Immature natural killer cell (primary cell): ENCODE data around the gene LRMDA. TPM values are rescaled to one million over a fixed set of nuclear protein-coding genes. Genes with fewer than 3 reads are reported as not detected.

Experiments used
- DNase-seq, 3 donors: peaks; one replicate each; pipeline ENCODE4 v3.0.0; 2022; ENCODE audit warnings: mixed read lengths in 1 of 3
- H3K27ac Mint-ChIP-seq, 6 donors: one replicate each; pipeline ENCODE4 v1.8.0; 2020; ENCODE audit warnings: mixed read lengths in 6 of 6, mild to moderate bottlenecking in 5 of 6, inconsistent platforms in 4 of 6, moderate library complexity in 3 of 6
- H3K27me3 Mint-ChIP-seq, 3 donors: one replicate each; pipeline ENCODE4 v1.8.0; 2020 to 2021; ENCODE audit warnings: low read depth in 3 of 3, mild to moderate bottlenecking in 3 of 3, mixed read lengths in 3 of 3, moderate library complexity in 3 of 3, inconsistent platforms in 1 of 3
- H3K36me3 Mint-ChIP-seq, 3 donors: one replicate each; pipeline ENCODE4 v1.8.0; 2020; ENCODE audit warnings: mixed read lengths in 3 of 3, inconsistent platforms in 2 of 3, mild to moderate bottlenecking in 2 of 3
- H3K4me1 Mint-ChIP-seq, 2 donors: one replicate each; pipeline ENCODE4 v1.8.0; 2020; ENCODE audit warnings: inconsistent platforms in 2 of 2, mild to moderate bottlenecking in 2 of 2, mixed read lengths in 2 of 2, moderate library complexity in 1 of 2
- H3K4me3 Mint-ChIP-seq, 5 donors: one replicate each; pipeline ENCODE4 v1.8.0; 2020; ENCODE audit warnings: mild to moderate bottlenecking in 5 of 5, mixed read lengths in 5 of 5, inconsistent platforms in 3 of 5, moderate library complexity in 3 of 5
- H3K9me3 Mint-ChIP-seq, 6 donors: one replicate each; pipeline ENCODE4 v1.8.0; 2020; ENCODE audit warnings: mild to moderate bottlenecking in 6 of 6, mixed read lengths in 6 of 6, inconsistent platforms in 4 of 6, moderate library complexity in 3 of 6
- polyA plus RNA-seq, 3 donors: library from polyadenylated mRNA; unstranded; fragments of 300-500 nt; fragmentation: Illumina TruSeq; gene quantifications; one replicate each; pipeline ENCODE4 v1.2.3, GENCODE V29; 2021

Gene LRMDA
- polyA plus RNA-seq, 3 donors from 2014 or later: 1.7 to 14.2 (median 2.3) TPM

DNA sequence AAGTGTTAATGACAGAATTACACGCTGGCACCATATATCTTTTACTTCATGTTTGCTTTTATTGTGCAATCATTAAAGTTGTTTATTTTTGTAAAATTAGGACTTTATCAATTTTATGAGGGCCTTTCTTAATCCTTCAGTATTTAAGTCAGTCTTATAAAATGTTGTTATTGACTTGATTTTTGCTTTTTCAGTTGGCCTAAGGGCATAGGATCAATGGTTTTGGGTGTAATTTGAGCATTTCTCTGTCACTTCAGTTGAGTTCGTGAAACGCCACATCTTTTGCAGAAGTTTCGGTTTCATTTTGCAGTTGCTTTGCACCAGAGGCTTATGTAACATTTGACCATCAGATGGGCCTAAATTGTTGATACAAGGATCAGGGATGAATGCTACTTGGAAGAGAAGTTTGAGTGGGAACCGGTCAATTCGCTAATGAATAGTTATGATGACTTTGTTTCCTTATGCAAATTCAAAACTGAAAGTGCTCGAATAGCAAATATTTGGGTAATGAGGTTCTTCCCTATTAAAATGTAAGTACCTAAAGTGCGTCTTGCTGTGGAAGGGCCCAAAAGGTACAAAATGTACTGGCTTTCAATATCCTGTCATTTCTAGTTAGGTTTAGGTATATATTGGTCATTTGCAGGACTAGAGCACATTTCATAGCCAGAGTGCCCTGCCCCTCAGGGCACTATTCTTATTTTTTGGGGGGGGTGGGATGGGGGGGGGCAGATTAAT is 340.9 kb downstream of the LRMDA start:
- peaks cover 0 to 3% (median 0%) of the 10 kb centered on the region in 3 donors for H3K36me3 Mint-ChIP-seq
- H3K27me3 Mint-ChIP-seq: peaks cover 0 to 7% (median 0%) of the 10 kb centered on the region in 3 donors
- H3K9me3 Mint-ChIP-seq: peaks cover 0 to 3% (median 0%) of the 10 kb centered on the region in 6 donors
- H3K4me3 Mint-ChIP-seq: peak overlapping the region; percentile 79 to 94 (median 87)
- peak; percentile 22 to 31 (median 31) for DNase-seq
- H3K4me1 Mint-ChIP-seq: peaks cover 25 to 31% of the 10 kb centered on the region in 2 donors
- H3K27ac Mint-ChIP-seq: peak overlapping the region; percentile 56 to 93 (median 84)

DNA sequence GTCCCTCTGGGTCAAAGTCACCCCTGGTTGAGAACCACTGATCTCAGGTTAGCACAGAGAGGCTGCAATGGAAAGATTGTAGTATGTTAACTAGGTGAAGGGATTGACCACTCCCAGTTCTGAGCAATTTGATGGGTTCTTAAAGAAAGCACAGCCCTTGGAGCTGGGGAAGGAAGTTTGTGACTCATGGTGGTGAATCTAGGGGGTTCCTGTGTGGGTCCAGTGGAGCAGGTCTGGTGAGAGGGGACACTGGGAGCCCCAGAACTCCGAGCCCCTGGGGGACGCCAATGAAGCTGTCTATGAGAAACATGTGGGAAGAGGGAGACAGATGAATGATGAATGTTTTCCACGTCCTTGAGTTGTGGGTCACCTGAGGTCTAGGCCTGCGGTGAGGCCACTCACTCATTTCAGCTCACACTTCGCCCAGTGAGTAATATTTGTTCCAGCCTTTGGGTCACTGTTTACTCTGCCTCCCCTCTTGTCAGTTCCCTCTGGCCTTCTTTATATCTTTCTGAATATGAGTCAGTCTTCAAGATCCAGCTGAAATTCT is 341.9 kb downstream of the LRMDA start:
- DNase-seq: no peak
- Mint-ChIP-seq H3K4me1 (peaks cover 25 to 31% of the 10 kb centered on the region in 2 donors), H3K27me3 (peaks cover 0 to 7% (median 0%) of the 10 kb centered on the region in 3 donors), H3K27ac (peak overlapping the region in 5 of 6 donors; percentile 3 to 82 (median 70)), H3K36me3 (peaks cover 0 to 3% (median 0%) of the 10 kb centered on the region in 3 donors), H3K9me3 (peaks cover 0 to 3% (median 0%) of the 10 kb centered on the region in 6 donors), H3K4me3 (peak overlapping the region in 4 of 5 donors; percentile 43 to 77 (median 56))

DNA sequence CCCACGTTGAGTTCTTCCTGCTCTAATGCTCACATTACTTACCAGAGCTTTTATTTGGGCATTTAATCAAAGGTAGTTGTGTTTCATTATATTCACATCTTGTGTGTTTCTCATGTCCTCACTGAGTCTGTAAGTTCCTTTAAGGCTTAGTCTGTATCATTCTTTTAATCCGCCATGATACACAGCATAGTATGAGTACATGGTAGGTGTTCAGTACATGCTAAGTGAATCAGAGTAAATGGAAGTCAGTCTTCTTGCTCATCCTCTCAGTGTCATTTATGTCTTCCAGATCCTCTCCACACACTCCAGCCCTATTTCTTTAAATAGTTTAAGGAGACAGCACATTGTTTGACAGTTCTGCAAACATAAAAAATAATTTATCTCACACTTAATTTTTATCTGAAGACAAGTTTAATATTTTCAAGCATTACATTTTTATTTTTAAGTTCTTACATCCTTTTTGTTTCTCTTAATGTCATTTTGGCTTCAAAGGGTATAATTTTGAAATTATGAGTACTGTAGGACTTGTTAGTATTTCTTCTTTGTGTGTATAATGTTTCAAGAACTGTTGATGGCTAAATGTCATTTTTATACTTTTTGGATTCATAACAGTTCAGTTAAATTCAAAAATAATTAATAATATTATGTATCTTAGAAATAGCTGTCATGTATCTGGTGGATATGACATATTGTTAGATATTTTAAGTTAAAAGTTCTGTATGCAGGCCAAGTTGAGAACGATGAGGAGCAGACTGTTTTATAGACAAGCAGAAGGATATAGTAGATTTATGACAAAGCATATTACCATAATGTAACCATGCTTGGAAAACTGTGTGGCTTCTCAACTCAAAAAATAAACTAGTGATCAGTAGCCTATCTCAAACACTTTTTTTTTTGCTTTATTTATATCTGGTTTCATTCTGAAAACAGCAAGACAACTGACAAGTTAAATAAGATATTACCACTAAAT is 342.7 kb downstream of the LRMDA start:
- peaks cover 0 to 7% (median 4%) of the 10 kb centered on the region in 3 donors for H3K27me3 Mint-ChIP-seq
- peak overlapping the region in 5 of 6 donors; percentile 3 to 73 (median 37) for H3K27ac Mint-ChIP-seq
- no peak for DNase-seq
- H3K4me1 Mint-ChIP-seq: peaks cover 25 to 31% of the 10 kb centered on the region in 2 donors
- peaks cover 0 to 3% (median 0%) of the 10 kb centered on the region in 3 donors for H3K36me3 Mint-ChIP-seq
- H3K4me3 Mint-ChIP-seq: peak overlapping the region in 3 of 5 donors; percentile 43 to 77 (median 58)
- H3K9me3 Mint-ChIP-seq: peaks cover 0 to 3% (median 0%) of the 10 kb centered on the region in 6 donors

DNA sequence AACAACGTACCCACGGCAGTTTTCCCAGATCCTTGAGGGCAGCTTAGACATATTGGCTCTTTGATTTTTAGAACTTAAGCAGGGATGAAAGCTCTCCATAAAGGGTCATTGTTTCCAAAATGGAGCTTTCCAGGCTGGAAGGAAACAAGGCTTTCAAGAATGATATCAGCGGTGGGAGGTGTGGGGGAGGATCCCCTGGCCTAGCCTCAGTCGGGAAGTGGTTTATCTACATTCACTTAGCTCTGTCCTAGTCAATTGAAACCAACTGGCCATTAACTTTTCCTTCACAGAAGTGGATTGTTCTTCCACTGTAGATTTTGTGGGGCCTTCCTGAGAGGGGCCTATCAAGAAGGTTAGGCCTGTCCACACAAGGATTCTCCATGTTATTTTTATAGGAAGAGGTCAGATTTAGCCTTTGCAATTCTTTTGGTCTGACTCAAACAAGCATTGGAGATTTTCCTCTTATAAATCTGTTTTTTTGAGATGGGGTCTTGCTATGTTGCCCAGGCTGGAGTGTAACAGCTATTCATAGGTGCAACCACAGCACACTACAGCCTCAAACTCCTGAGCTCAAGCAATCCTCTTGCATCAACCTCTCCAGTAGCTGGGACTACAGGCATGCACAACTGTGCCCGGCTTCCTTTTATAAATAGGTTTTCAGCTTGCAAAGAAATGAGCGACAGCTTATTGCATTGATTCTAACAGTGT is 343.5 kb downstream of the LRMDA start:
- peaks cover 0 to 7% (median 4%) of the 10 kb centered on the region in 3 donors for H3K27me3 Mint-ChIP-seq
- peaks cover 0 to 3% (median 0%) of the 10 kb centered on the region in 3 donors for H3K36me3 Mint-ChIP-seq
- H3K27ac Mint-ChIP-seq: no peak overlapping the region

DNA sequence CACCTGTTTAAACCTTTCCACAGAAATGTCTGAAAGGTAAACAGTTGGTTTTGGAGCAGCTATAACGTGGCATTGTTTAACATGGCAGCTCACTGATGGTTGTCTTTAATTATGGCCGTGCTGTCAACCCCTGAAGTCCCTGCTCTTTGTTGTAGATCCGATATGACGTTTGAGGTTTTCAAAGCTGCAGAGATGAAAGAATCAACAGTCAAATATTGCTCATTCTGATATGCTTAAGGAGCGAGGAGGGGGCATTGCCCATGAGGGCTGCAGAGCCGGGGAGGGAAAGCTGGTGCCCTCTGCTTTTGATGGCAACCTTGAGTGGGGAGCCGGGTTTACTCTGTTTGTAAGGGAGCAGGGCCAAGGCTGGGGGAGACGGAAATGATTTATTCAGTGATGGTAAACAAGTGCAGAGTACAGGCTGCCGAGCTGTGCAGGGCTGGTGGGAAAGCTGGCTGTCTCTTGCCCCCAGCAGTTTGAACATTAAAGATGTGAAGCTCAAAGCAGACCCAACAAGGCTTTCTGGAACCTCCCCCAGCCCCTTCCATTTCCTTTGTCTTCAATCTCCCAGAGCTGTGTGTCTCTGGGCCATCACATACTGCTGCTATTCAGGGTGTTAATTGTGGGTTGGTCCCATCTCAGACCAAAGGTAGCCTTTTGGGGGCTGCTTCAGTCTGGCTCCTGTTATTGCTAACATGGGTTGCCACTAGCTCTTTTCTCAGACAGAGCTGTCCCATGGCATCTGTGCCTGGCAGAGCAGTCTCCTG is 345.5 kb downstream of the LRMDA start:
- DNase-seq: no peak
- H3K9me3 Mint-ChIP-seq: no peaks in the 10 kb centered on the region
- H3K36me3 Mint-ChIP-seq: no peaks in the 10 kb centered on the region
- peaks cover 0 to 7% (median 6%) of the 10 kb centered on the region in 3 donors for H3K27me3 Mint-ChIP-seq
- H3K4me3 Mint-ChIP-seq: no peak overlapping the region
- peaks cover 12 to 22% of the 10 kb centered on the region in 2 donors for H3K4me1 Mint-ChIP-seq
- no peak overlapping the region for H3K27ac Mint-ChIP-seq

More for the DNA sequence above, 343.5 kb downstream of the LRMDA start:
- Mint-ChIP-seq H3K4me3 (no peak overlapping the region), H3K4me1 (peaks cover 25 to 31% of the 10 kb centered on the region in 2 donors), H3K9me3 (peaks cover 0 to 3% (median 0%) of the 10 kb centered on the region in 6 donors)
- DNase-seq: no peak

DNA sequence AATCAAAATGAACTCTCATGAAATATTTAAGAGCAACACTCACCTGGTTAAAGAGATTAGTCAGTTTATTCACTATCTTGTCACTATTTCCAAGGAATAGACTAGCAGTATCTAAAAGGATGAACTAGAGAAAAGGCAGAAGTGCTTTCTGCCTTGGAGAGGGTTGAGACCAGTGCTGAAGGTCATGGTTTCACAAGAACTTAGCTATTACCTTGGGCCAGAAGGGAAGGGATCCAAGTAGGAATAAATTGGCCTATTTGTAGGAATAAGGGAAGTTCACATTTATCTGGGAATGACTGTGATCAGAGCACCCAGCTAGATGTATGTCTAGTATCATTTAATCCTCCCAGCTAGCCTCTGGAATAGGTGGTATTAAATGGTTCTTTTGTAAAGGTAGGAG is 347.2 kb downstream of the LRMDA start:
- DNase-seq: no peak
- Mint-ChIP-seq H3K4me3 (no peak overlapping the region), H3K4me1 (peaks cover 1 to 5% of the 10 kb centered on the region in 2 donors), H3K27me3 (peaks cover 1 to 7% (median 6%) of the 10 kb centered on the region in 3 donors), H3K9me3 (no peaks in the 10 kb centered on the region), H3K36me3 (no peaks in the 10 kb centered on the region), H3K27ac (no peak overlapping the region)

DNA sequence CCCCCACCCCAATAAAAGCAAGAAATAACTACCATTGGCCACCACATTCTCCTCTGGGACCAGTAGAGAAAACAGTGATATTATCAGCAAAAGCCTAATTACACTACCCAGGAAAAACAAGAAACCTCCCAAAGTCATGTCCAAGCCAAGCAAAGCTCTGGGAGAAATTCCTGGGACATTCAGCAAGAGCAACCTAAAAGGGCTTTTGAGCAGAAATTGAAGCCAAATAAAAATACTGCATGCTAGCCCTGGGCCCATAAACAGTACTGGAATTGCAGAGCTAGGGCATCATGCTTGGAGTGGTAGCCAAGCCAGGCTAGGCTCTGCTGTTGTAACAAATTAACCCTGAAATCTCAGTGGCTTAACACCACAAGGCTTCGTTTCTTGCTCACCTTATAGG is 347.9 kb downstream of the LRMDA start:
- peaks cover 1 to 6% (median 5%) of the 10 kb centered on the region in 3 donors for H3K27me3 Mint-ChIP-seq
- no peak overlapping the region for H3K27ac Mint-ChIP-seq
- no peaks in the 10 kb centered on the region for H3K4me1 Mint-ChIP-seq
- H3K9me3 Mint-ChIP-seq: no peaks in the 10 kb centered on the region
- no peak for DNase-seq
- no peaks in the 10 kb centered on the region for H3K36me3 Mint-ChIP-seq
- H3K4me3 Mint-ChIP-seq: no peak overlapping the region

DNA sequence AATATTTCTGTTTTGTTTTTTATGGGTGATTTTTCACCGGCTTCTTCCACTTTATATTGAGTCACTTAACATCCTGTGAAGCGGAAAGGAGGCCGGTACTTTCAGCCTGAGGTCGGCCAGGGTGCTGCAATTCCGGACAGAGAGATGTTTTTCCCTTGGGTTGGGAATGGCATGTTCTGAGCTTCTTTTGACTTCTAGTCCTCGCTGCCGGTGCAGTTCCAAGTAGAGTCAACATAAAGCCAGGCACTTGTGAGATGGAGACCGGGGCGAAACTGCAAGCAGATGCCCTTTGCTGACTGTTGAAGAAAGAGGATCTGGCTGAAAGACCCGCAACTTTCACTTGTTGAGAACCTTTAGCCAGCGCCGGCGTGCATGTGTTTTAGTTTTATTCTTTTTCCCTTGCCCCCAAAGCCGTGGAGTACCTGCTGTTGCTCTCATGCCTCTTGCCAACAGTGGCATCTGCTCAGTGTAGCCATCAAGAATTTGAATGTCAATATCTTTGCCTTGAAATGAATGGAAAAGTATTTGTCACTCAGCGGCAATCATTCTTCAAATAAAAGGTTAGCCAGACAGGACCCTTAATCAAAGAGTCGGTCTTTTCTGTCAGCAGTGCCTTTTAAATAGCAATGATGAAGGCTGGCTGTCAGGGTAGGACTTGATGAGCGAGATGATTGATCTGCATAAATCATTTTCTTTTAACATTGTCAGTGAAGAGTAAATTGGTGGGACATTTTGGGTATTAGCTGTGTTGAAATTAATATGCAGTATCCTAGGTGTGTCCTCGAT is 351.2 kb downstream of the LRMDA start:
- Mint-ChIP-seq H3K36me3 (no peaks in the 10 kb centered on the region), H3K4me3 (no peak overlapping the region), H3K27ac (no peak overlapping the region), H3K27me3 (peaks cover 0 to 9% (median 1%) of the 10 kb centered on the region in 3 donors), H3K4me1 (no peaks in the 10 kb centered on the region), H3K9me3 (no peaks in the 10 kb centered on the region)
- DNase-seq: no peak

DNA sequence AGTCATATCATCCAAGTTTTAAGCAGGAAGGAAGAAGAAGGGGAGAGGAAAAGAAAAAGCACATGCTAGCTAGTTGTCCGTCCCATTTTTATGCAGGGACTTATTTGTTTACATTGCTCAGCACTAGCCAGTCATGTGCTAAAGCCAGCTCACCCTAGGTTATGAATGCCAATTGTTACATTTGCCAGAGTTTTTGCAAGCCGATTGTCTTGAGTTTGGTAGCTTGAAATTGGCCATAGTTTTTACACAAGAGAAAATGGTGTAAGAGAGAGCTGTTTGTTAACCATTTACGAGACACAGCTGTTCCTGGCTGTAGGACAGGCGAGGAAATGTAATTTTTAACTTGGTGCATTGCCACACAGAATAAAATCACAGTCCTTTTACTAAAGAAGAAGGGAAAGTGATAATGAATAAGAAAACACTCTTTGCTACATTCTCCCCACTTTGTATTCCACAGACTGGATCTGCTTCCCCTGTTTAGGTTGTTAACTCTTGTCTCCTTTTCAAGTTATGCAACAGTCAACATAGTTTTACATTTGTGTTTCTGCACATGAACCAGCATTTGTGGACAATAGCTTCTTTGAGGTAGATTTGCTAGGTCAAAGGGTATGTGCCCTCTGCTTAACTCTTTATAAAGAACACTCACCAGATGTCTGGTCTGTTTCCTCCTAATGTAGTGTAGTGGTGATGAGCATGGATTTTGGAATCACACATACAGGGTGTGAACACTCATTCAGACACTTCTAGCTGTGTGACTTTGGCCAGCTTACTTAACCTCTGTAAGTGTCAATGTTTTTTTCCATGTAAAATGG is 357.2 kb downstream of the LRMDA start:
- no peak overlapping the region for H3K27ac Mint-ChIP-seq
- H3K36me3 Mint-ChIP-seq: no peaks in the 10 kb centered on the region
- H3K4me3 Mint-ChIP-seq: no peak overlapping the region
- H3K4me1 Mint-ChIP-seq: no peaks in the 10 kb centered on the region
- no peaks in the 10 kb centered on the region for H3K9me3 Mint-ChIP-seq
- peaks cover 0 to 5% (median 3%) of the 10 kb centered on the region in 3 donors for H3K27me3 Mint-ChIP-seq
- DNase-seq: no peak

DNA sequence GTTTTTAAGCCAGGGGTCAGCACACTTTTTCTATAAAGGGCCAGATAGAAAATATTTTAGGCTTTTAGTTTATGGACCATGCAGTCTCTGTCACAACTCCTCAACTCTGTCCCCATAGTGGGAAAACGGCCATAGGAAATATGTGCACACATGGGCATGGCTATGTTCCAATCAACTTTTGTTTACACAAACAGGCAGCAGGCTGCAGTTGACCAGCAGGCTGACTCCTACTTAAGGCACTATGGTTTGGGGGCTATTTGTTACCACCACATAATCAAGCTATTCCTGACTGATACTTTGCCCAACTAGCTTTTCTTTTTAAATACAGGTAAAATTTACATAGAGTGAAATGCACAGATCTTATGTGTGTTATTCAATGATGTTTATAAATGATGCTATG is 362.4 kb downstream of the LRMDA start:
- Mint-ChIP-seq H3K27ac (no peak overlapping the region), H3K4me1 (no peaks in the 10 kb centered on the region), H3K36me3 (no peaks in the 10 kb centered on the region), H3K9me3 (peaks cover 0 to 7% (median 0%) of the 10 kb centered on the region in 6 donors), H3K27me3 (peaks cover 0 to 5% (median under 1%) of the 10 kb centered on the region in 3 donors), H3K4me3 (no peak overlapping the region)
- DNase-seq: no peak

DNA sequence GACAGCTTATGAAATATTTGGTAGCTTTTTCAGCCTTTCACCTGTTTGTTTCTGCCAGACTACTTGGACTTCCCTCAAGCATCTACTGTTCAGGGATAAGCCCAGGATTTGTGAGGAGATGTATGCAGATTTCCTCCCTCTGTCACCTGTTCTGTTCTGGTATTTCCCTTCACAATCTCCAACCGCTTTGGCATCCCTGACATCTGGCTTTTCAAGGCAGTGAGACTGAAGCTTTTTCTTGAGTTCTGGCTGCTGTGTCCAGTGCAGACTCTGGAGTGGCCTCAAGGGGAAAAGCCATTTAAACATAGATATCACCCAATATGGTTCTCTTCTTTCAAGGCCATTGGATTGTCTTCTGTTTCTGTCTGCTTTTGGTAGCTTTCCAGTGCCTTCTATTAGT is 369.7 kb downstream of the LRMDA start:
- no peak for DNase-seq

More for the DNA sequence above, 369.7 kb downstream of the LRMDA start:
- Mint-ChIP-seq H3K4me3 (no peak overlapping the region), H3K4me1 (no peaks in the 10 kb centered on the region), H3K36me3 (no peaks in the 10 kb centered on the region), H3K27me3 (peaks cover 1 to 7% (median 6%) of the 10 kb centered on the region in 3 donors), H3K27ac (no peak overlapping the region), H3K9me3 (peaks cover 0 to 7% (median under 1%) of the 10 kb centered on the region in 6 donors)
